GM12878 (cell line): Measurements from ENCODE around the gene MT1G.

ENCODE experiments used
- BACH1 ChIP-seq: fragments of 450-650 bp; IDR thresholded peaks from 2 replicates; pipeline ENCODE4 v1.6.1; 2017; ENCODE audit warnings: mild to moderate bottlenecking, borderline replicate concordance
- CHD2 ChIP-seq: IDR thresholded peaks from 2 replicates; pipeline ENCODE4 v1.6.1; 2011; ENCODE audit warnings: low read depth, low read length, improper control_type of control experiment, borderline replicate concordance
- CTCF ChIP-seq, 3 experiments: IDR thresholded peaks in 2 of 3; conservative IDR thresholded peaks in 1 of 3; 2 replicates each; pipeline ENCODE4 v1.5.1; 2011; ENCODE audit warnings: low read depth in 3 of 3, low read length in 3 of 3, mild to moderate bottlenecking in 3 of 3, control low read depth in 2 of 3, moderate library complexity in 2 of 3, inconsistent platforms in 1 of 3, mixed read lengths in 1 of 3; ENCODE audit not compliant: control insufficient read depth in 2 of 3, insufficient read depth in 1 of 3; ENCODE audit errors: extremely low read depth in 1 of 3
- ESRRA ChIP-seq: IDR thresholded peaks from 2 replicates; pipeline ENCODE4 v1.6.1; 2012; ENCODE audit warnings: mild to moderate bottlenecking, low read length, improper control_type of control experiment
- EZH2 ChIP-seq: IDR thresholded peaks from 2 replicates; pipeline ENCODE4 v1.6.1; 2012; ENCODE audit warnings: low read depth, mild to moderate bottlenecking, control low read depth, inconsistent platforms, low read length, borderline replicate concordance; ENCODE audit not compliant: control insufficient read depth
- FOXM1 ChIP-seq: IDR thresholded peaks from 2 replicates; pipeline ENCODE4 v1.6.1; 2012; ENCODE audit warnings: low read depth, mild to moderate bottlenecking, inconsistent platforms, low read length, moderate library complexity
- JUND ChIP-seq: IDR thresholded peaks from 2 replicates; pipeline ENCODE4 v1.6.1; 2012; ENCODE audit warnings: low read depth, mild to moderate bottlenecking, low read length, improper control_type of control experiment, moderate library complexity
- NRF1 ChIP-seq: conservative IDR thresholded peaks from 2 replicates; pipeline ENCODE4 v1.6.1; 2011; ENCODE audit warnings: mild to moderate bottlenecking, low read depth, low read length, improper control_type of control experiment
- POLR2AphosphoS5 ChIP-seq: IDR thresholded peaks from 2 replicates; pipeline ENCODE4 v1.6.1; 2011; ENCODE audit warnings: mild to moderate bottlenecking, low read length, inconsistent platforms
- RFX5 ChIP-seq: IDR thresholded peaks from 2 replicates; pipeline ENCODE4 v1.6.1; 2011; ENCODE audit warnings: low read depth, low read length, improper control_type of control experiment

GRCh38 chr16:56637814-56638750 lies 29.8 kb downstream of the MT1G start, which contains the start of gene MT1A:
- TF ChIP-seq EZH2: no peak
- no peak for TF ChIP-seq CTCF (IDR thresholded peaks at IDR 0.05 in 2 of 3, conservative IDR thresholded peaks at IDR 0.05 in 1 of 3; ENCODE audit: control insufficient read depth in 2 of 3, extremely low read depth in 1 of 3, insufficient read depth in 1 of 3, low read depth in 3 of 3, low read length in 3 of 3)
- no peak for TF ChIP-seq NRF1
- TF ChIP-seq JUND: no peak
- no peak for TF ChIP-seq POLR2AphosphoS5
- TF ChIP-seq RFX5: no peak
- TF ChIP-seq ESRRA: no peak
- TF ChIP-seq FOXM1: no peak
- TF ChIP-seq BACH1: no peak
- no peak for TF ChIP-seq CHD2
